HG03558 (cell line): ENCODE measurements around the gene GNAS.

Source experiments
- ATAC-seq: cut with Tn5 transposase; IDR thresholded peaks from one replicate; pipeline ENCODE4 v1.9.1; 2021; ENCODE audit warnings: moderate number of reproducible peaks; ENCODE audit not compliant: unreplicated experiment; ENCODE audit errors: extremely low read depth

GNAS gene

GRCh38 chr20:58877050-58877975, 24.8 kb downstream of the GNAS start:
- ATAC-seq: no peak

- no peak for ATAC-seq
Measured at GRCh38 chr20:58877976-58878360, 25.5 kb downstream of the GNAS start.

GRCh38 chr20:58878399-58878798, 25.9 kb downstream of the GNAS start:
- ATAC-seq: no peak

- no peak for ATAC-seq
Measured at GRCh38 chr20:58880441-58880840, 27.9 kb downstream of the GNAS start.

- ATAC-seq: no peak
Measured at GRCh38 chr20:58880994-58881752, 28.7 kb downstream of the GNAS start.

- no peak for ATAC-seq
Measured at GRCh38 chr20:58882704-58883089, 30.2 kb downstream of the GNAS start.

- no peak for ATAC-seq
Measured at GRCh38 chr20:58883241-58883691, 30.8 kb downstream of the GNAS start.

- ATAC-seq: no peak
Measured at GRCh38 chr20:58884966-58885365, 32.5 kb downstream of the GNAS start.

- ATAC-seq: no peak
Measured at GRCh38 chr20:58886546-58886945, 34.0 kb downstream of the GNAS start.

- no peak for ATAC-seq
Measured at GRCh38 chr20:58888103-58888502, 35.6 kb downstream of the GNAS start.

- no peak for ATAC-seq
Measured at GRCh38 chr20:58888521-58889333, 36.2 kb downstream of the GNAS start.

- ATAC-seq: no peak
Measured at GRCh38 chr20:58889334-58889760, 36.8 kb downstream of the GNAS start.

GRCh38 chr20:58889798-58890517, 37.4 kb downstream of the GNAS start:
- no peak for ATAC-seq

GRCh38 chr20:58890518-58891085, 38.1 kb downstream of the GNAS start:
- ATAC-seq: no peak

GRCh38 chr20:58891086-58891717, 38.7 kb downstream of the GNAS start:
- no peak for ATAC-seq

- ATAC-seq: no peak
Measured at GRCh38 chr20:58891718-58892140, 39.2 kb downstream of the GNAS start.

GRCh38 chr20:58892141-58892931, 39.8 kb downstream of the GNAS start:
- ATAC-seq: no peak

GRCh38 chr20:58892932-58893224, 40.4 kb downstream of the GNAS start:
- ATAC-seq: no peak
